HG02852 (cell line): ENCODE results near the gene KRTAP5-10.
"Not testable (repeated sequence)": the region's sequence is repeated elsewhere in the genome, so short reads cannot be mapped to it uniquely, and the experiment has no call there.

Source experiments
- ATAC-seq: cut with Tn5 transposase; IDR thresholded peaks from one replicate; pipeline ENCODE4 v1.9.1; 2021; ENCODE audit warnings: mild to moderate bottlenecking, moderate library complexity; ENCODE audit not compliant: unreplicated experiment

Gene KRTAP5-10, protein sequence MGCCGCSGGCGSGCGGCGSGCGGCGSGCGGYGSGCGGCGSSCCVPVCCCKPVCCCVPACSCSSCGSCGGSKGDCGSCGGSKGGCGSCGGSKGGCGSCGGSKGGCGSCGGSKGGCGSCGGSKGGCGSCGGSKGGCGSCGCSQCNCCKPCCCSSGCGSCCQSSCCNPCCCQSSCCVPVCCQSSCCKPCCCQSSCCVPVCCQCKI

DNA sequence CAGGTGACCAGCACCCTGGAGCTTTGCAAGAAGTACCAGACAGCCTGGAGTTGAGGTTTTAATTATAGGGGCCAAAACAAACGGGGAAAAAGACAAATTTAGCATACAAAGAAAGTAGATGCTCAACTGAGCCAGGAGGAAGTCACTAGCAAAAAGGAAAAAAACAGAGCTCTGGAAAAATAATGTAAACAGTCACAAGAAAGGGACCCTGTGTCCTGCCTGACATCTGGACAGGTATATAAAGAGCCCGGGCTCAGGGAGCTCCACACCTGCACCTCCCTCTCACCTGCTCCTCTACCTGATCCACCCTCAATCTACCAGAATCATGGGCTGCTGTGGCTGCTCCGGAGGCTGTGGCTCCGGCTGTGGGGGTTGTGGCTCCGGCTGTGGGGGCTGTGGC lies at the start of gene KRTAP5-10:
Gene KRTAP5-10 (plus strand): TSS at position 301 of the 400 bp plus-strand sequence. CDS start 25 bp downstream, at position 326.
- ATAC-seq, result no peak

DNA sequence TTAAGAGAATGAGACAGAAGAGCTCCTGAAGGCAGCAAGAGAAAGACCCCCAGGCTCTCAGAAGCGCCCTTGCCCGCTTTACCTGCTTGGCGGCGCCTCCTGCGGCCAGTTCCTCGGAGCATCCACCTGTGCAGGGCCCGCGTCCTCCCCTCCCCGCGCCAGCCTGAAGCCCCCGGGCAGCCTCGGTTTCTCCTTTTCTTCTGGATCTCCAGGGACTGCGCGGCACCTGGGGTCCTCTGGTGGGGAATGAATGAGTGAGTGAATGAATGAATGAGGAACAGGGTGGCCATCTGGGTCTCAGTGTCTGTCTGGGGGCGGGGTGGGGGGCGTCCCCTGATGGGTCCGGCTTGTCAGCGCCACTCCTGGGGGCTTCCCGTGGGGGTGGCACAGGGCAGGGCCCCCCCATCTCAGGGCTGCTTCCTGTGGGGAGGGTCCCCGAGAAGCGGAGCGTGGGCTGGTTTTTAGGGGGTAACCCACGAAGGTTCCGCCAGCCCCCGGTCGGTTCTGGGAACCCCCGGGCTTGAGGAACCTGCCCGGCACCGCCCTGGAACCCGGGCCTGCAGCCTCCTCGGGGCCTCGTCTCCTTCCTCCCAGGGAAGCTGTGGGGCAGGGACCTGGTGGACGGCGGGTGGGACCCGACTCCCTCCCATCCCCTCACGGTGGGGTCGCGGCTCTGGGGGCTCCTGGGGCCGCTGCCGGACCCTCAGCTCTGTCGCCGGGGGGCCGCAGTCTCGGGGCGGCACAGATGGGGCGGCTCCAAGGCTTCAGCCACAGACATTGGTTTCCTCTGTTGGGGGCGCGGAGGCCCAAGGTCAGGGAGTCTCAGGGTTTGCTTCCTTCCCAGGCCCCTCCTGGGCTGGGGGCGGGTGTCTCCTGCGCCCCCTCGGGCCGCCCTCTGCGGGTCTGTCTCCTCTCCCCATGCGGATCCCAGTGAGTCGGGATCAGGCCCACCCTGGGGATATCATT lies 46.6 kb upstream of the KRTAP5-10 start:
- no peak for ATAC-seq

GRCh38 chr11:71519546-71519945 lies 45.8 kb upstream of the KRTAP5-10 start:
- no peak for ATAC-seq

GRCh38 chr11:71525188-71525937 lies 40.0 kb upstream of the KRTAP5-10 start:
- no peak for ATAC-seq

- ATAC-seq, result no peak
Observed at GRCh38 chr11:71525938-71526495, 39.3 kb upstream of the KRTAP5-10 start.

- not testable (repeated sequence) for ATAC-seq
Observed at GRCh38 chr11:71526796-71527575, 38.4 kb upstream of the KRTAP5-10 start, which contains the start of gene KRTAP5-7. Gene KRTAP5-7, plus strand, starts transcription at chr11:71527267. Its CDS starts 34 bp downstream, at chr11:71527301.

DNA sequence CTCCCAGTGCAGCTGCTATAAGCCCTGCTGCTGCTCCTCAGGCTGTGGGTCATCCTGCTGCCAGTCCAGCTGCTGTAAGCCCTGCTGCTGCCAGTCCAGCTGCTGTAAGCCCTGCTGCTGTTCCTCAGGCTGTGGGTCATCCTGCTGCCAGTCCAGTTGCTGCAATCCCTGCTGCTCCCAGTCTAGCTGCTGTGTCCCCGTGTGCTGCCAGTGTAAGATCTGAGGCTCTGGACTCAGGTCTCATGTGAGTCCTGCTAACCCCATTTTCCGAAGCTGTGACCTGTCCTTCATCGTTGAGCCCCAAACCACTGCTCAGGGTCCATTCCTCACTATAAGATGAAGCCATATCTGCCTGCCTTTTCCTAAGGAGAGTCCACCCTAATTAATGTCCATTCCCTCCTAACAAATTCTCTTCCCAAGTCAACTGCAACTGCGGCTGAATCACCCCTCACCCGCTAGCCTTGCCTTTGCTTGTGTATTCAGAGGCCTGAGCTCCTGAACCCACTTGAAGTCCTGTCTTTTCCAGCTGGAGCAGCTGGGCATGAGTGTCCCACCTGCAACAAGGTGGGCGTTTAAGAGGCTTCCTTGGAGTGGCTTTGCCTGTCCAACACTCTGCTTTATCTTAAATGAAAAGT lies 37.7 kb upstream of the KRTAP5-10 start:
- ATAC-seq, result no peak

- no peak for ATAC-seq
Observed at GRCh38 chr11:71530602-71531001, 34.8 kb upstream of the KRTAP5-10 start.

- ATAC-seq, result no peak
Observed at GRCh38 chr11:71532036-71532610, 33.2 kb upstream of the KRTAP5-10 start.

- ATAC-seq, result not testable (repeated sequence)
Observed at GRCh38 chr11:71534711-71535608, 30.4 kb upstream of the KRTAP5-10 start.

- ATAC-seq, result no peak
Observed at GRCh38 chr11:71535825-71536224, 29.5 kb upstream of the KRTAP5-10 start.

DNA sequence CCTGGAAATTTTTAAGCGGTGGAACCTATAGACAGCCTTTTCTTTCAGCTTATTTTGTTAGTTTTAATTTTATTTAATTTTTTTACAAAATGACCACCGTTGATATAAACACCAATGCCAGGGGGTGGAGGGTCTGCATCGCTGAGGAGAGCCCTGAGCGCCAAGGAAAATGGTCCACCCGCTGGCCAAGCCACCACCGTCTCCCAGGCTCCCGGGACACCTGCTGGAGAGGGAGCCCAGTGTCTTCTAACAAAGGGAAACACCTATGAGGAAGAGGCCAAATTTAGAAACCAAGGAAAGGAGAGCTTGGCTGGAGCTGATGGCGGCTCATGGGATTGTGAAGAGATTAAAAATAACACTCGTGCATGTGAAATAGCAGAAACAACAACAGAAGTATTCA lies 27.8 kb upstream of the KRTAP5-10 start:
- no peak for ATAC-seq

DNA sequence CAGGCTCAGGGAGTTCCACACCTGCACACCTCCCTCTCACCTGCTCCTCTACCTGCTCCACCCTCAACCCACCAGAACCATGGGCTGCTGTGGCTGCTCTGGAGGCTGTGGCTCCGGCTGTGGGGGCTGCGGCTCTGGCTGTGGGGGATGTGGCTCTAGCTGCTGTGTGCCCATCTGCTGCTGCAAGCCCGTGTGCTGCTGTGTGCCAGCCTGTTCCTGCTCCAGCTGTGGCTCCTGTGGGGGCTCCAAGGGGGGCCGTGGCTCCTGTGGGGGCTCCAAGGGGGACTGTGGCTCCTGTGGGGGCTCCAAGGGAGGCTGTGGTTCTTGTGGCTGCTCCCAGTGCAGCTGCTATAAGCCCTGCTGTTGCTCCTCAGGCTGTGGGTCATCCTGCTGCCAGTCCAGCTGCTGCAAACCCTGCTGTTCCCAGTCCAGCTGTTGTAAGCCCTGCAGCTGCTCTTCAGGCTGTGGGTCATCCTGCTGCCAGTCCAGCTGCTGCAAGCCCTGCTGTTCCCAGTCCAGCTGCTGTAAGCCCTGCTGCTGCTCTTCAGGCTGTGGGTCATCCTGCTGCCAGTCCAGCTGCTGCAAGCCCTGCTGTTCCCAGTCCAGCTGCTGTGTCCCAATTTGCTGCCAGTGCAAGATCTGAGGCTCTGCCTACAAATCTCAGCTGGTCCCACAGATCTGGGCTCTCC lies 27.2 kb upstream of the KRTAP5-10 start, which contains the start of gene KRTAP5-8:
Gene KRTAP5-8 (plus strand): TSS at position 49 of the 689 bp plus-strand sequence. CDS start 31 bp downstream, at position 80.
- not testable (repeated sequence) for ATAC-seq

GRCh38 chr11:71538666-71538990 lies 26.7 kb upstream of the KRTAP5-10 start:
- no peak for ATAC-seq

DNA sequence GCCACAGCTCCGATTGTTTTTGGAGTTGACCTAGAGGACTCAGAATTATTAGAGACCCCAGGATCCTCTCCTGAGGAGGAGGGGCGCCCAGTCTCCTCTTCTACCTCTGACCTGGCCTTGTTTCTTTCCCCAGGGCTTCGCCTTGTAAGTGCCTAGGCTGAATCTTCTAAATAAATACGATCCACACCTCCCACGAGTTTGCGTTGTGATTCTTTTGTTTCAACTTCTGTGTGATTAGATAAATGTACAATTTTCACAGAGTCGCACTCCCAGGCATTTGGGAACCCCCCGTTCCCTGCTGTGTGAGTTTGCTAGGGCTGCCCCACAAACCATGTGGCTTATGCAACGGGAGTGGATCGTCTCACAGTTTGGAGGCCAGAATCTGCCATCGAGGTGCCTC lies 26.3 kb upstream of the KRTAP5-10 start:
- no peak for ATAC-seq

DNA sequence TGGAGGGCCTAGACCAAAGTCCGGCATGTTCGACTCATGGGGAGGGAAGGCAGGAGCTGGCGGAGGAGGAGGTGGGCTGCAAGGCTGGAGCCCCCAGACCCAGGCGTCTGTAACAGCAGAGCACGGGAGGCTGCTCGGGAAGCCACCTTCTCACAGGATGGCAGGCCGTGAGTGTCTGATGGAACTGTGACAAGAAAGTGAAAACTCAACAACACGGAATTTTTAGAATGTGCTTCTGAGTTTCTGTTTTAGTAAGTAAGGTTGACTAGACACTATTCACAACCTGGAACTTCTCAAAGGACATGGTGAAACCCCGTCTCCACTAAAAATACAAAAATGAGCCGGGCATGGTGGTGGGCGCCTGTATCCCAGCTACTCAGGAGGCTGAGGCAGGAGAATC lies 25.4 kb upstream of the KRTAP5-10 start:
- ATAC-seq, result not testable (repeated sequence)

DNA sequence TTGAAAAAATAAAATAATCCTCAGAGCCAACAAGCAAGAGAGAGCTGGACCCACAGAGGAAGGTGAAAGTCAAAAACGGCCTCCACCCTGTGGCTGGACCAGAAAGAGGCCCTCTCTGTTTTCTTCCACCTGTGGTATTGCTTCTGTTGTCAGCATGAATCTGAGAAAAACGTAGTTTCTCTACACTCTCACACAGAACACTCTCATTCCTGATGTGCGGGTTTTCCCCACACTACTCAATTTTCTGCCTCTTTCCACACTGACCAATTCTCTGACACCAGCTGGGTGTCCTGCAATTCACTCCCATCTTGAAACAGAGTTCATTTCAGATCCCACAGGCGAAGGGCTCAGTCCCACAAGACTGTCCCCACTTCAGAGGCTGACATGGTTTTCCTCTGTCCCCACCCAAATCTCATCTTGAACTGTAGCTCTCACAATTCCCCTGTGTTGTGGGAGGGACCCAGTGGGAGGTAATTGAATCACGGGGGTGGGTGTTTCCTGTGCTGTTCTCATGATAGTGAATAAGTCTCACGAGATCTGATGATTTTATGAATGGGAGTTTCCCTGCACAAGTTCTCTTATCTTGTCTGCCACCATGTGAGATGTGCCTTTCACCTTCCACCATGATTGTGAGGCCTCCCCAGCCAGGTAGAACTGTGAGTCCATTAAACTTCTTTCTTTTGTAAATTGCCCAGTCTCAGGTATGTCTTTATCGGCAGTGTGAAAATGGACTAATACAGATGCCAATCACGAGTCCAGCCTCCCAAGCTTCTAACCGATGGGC lies 24.6 kb upstream of the KRTAP5-10 start:
- peak; percentile 67 for ATAC-seq
